Osteoblast (primary cell): Measurements from ENCODE around the gene SOX6. TPM values are rescaled to one million over a fixed set of nuclear protein-coding genes. Genes with fewer than 3 reads are reported as not detected.

Experiments
- DNase-seq: peaks from one replicate; pipeline ENCODE4 v3.0.0; 2011; ENCODE audit warnings: low spot score, mixed read lengths; ENCODE audit not compliant: insufficient read length; ENCODE audit errors: missing footprints
- H2AFZ ChIP-seq: 2 replicates; pipeline ENCODE4 v1.6.0; 2011; ENCODE audit warnings: mild to moderate bottlenecking, low read length
- H3K27ac ChIP-seq: 2 replicates; pipeline ENCODE4 v1.5.1; 2011; ENCODE audit warnings: mild to moderate bottlenecking, low read depth, low read length, moderate library complexity
- H3K27me3 ChIP-seq: 2 replicates; pipeline ENCODE4 v1.6.0; 2012; ENCODE audit warnings: mild to moderate bottlenecking, control low read depth, inconsistent platforms, low read length, moderate library complexity; ENCODE audit not compliant: insufficient read depth
- H3K36me3 ChIP-seq: 2 replicates; pipeline ENCODE4 v1.5.1; 2011; ENCODE audit warnings: mild to moderate bottlenecking, low read length, control low read depth, moderate library complexity; ENCODE audit not compliant: insufficient read depth
- H3K4me1 ChIP-seq: 2 replicates; pipeline ENCODE4 v1.5.1; 2011; ENCODE audit warnings: mild to moderate bottlenecking, low read length, control low read depth, moderate library complexity; ENCODE audit not compliant: insufficient read depth
- H3K4me2 ChIP-seq: 2 replicates; pipeline ENCODE4 v1.6.0; 2011; ENCODE audit warnings: mild to moderate bottlenecking, low read length; ENCODE audit not compliant: insufficient read depth
- H3K4me3 ChIP-seq: fragments of 200-600 bp; sonication (generic); 3 replicates; pipeline ENCODE4 v1.5.1; 2012; ENCODE audit warnings: mild to moderate bottlenecking, low read length, inconsistent platforms; ENCODE audit not compliant: insufficient read depth
- H3K79me2 ChIP-seq: 2 replicates; pipeline ENCODE4 v1.6.0; 2012; ENCODE audit warnings: mild to moderate bottlenecking, low read length, control low read depth, inconsistent platforms; ENCODE audit not compliant: insufficient read depth
- H3K9me3 ChIP-seq: 2 replicates; pipeline ENCODE4 v1.5.1; 2011; ENCODE audit warnings: low read depth, low read length, control low read depth
- H4K20me1 ChIP-seq: 2 replicates; pipeline ENCODE4 v1.6.0; 2012; ENCODE audit warnings: mild to moderate bottlenecking, low read length, control low read depth; ENCODE audit not compliant: insufficient read depth
- CTCF ChIP-seq: IDR thresholded peaks from 2 replicates; pipeline ENCODE4 v1.5.1; 2011; ENCODE audit warnings: mild to moderate bottlenecking, low read depth, low read length, moderate library complexity; ENCODE audit errors: extremely low read depth
- total RNA-seq: library from RNA; depleted of rRNA; stranded (reverse); fragments of >200 nt; gene quantifications from 2 replicates; pipeline ENCODE4 v1.2.3, GENCODE V29; 2012

The SOX6 gene
- total RNA-seq, 1 donor, result 3.3 TPM

DNA sequence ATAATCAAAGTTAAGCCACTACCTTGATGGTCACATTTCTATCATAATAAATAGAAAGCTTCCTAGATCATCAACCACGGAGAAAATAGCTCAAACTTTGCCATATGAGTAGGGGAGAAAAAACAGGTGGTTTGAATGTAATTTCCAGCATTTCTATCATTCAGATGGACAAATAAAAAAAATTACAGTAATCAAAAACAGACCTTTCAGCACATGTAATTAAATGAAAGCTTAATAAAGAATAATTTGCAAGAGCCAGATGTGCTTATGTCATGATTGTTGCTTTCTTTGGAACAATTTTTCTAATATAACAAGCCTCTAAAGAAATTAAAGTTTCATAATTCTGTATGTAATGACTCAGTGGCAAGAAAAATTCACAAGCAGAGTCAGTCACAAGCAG, 297.0 kb downstream of the SOX6 start:
- Histone ChIP-seq H3K27ac (no peak overlapping the region), H3K9me3 (no peaks in the 10 kb centered on the region), H4K20me1 (no peaks in the 10 kb centered on the region), H3K27me3 (no peaks in the 10 kb centered on the region), H2AFZ (no peak overlapping the region), H3K79me2 (no peaks in the 10 kb centered on the region), H3K4me1 (no peaks in the 10 kb centered on the region), H3K4me3 (no peak overlapping the region), H3K36me3 (no peaks in the 10 kb centered on the region), H3K4me2 (no peak overlapping the region)
- no peak for DNase-seq
- no peak for TF ChIP-seq CTCF

DNA sequence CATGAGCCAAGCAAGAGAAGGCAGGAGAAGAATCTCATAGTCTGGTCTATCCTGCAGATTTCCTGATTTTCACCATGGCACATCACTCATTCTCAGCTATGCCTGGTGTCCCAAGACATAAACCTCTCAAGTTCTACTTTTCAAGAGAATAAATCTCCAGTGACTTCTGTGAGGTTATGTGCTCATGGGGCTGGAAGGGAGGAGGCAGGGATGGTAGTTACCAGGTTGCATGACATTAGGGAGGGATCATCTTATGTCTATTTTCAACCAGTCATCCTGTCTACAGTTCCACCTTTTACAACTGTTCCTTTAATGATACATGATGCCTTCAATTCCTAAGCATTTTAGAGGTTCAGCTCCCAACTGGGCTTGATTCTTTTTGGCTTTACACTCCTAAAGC, 297.7 kb downstream of the SOX6 start:
- no peak for TF ChIP-seq CTCF
- no peak overlapping the region for H3K4me3 ChIP-seq

DNA sequence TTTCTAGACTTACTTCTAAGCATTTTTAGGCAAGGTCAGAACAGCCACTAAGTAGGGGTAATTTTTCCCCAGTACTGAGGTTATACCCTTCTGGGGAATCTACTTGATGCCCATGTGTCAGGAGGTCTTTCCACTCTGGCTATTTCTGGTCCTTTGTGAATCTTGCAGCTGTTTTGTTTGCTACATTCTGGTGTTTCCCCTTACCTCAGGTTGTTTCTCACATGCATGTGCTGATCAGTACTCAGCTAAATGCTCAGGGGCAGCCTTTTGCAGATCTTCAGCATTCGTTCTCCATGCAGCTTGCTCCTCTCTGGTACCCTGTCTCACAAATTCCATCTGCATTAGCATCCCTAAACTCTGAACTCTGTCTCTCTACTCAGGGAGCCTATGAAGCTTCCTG, 303.6 kb downstream of the SOX6 start:
- no peaks in the 10 kb centered on the region for H3K79me2 ChIP-seq
- H3K4me1 ChIP-seq, result no peaks in the 10 kb centered on the region
- no peaks in the 10 kb centered on the region for H3K36me3 ChIP-seq
- H4K20me1 ChIP-seq, result no peaks in the 10 kb centered on the region
- no peak overlapping the region for H3K27ac ChIP-seq
- no peak overlapping the region for H2AFZ ChIP-seq
- H3K4me2 ChIP-seq, result no peak overlapping the region
- H3K9me3 ChIP-seq, result no peaks in the 10 kb centered on the region
- no peak overlapping the region for H3K4me3 ChIP-seq
- DNase-seq, result no peak
- TF ChIP-seq CTCF, result no peak
- H3K27me3 ChIP-seq, result no peaks in the 10 kb centered on the region

More for the DNA sequence above, 297.7 kb downstream of the SOX6 start:
- Histone ChIP-seq H3K27ac (no peak overlapping the region), H3K36me3 (no peaks in the 10 kb centered on the region), H3K27me3 (no peaks in the 10 kb centered on the region), H3K79me2 (no peaks in the 10 kb centered on the region), H3K4me2 (no peak overlapping the region), H3K4me1 (no peaks in the 10 kb centered on the region), H2AFZ (no peak overlapping the region), H3K9me3 (no peaks in the 10 kb centered on the region), H4K20me1 (no peaks in the 10 kb centered on the region)
- no peak for DNase-seq

DNA sequence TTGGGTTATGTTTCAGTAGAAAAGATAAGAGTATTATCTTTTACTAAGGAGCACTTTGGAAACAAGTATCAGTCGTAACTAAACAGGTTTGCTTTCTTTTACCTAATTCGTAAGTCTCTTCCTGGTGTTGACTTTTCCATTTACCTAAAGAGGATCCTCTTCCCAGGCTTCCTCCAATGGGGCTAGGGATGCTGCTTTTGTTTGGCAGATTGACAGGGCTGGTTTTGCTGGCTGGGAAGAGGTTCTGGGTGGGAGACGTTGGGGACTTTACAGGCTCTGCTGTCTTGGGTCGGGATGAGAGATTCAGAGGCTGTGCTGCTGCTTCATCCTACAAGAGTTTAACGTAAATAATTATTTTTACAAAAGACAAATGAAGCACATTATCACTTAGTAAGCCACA, 306.7 kb downstream of the SOX6 start:
- no peaks in the 10 kb centered on the region for H4K20me1 ChIP-seq
- no peaks in the 10 kb centered on the region for H3K27me3 ChIP-seq
- DNase-seq, result no peak
- no peaks in the 10 kb centered on the region for H3K79me2 ChIP-seq
- no peak overlapping the region for H3K4me3 ChIP-seq
- H2AFZ ChIP-seq, result no peak overlapping the region
- no peak for TF ChIP-seq CTCF
- no peaks in the 10 kb centered on the region for H3K4me1 ChIP-seq
- no peak overlapping the region for H3K27ac ChIP-seq
- H3K9me3 ChIP-seq, result no peaks in the 10 kb centered on the region
- H3K4me2 ChIP-seq, result no peak overlapping the region
- no peaks in the 10 kb centered on the region for H3K36me3 ChIP-seq
